Activated naive CD8-positive, alpha-beta T cell treated with anti-CD3 and anti-CD28 coated beads, Interleukin-2, amount 50 U/mL, for 16 hours (primary cell): ENCODE results near the gene AFAP1L2.

Source experiments
- DNase-seq: peaks from one replicate; pipeline ENCODE4 v3.0.0-alpha.2; 2020; ENCODE audit warnings: low read depth, low spot score

AFAP1L2 gene

DNA sequence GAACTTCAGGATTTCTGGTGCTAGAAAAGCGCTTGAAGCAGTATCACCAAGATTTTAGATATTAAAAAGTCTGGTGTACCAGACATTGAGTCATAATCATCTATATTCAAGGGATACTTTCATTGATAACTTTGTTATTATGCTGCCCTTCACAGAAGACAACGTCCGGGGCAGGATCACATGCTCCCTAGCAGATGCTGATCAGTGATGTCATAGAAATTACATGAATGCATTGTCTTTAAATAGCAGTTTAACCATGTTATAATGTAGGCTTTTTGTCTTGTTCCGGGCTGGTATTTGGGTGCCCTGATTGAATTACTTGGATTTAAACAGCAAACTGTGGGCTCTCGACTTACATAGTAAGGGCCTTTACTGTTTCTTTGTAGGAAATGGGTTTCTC lies 111.2 kb downstream of the AFAP1L2 start:
- no peak for DNase-seq

DNA sequence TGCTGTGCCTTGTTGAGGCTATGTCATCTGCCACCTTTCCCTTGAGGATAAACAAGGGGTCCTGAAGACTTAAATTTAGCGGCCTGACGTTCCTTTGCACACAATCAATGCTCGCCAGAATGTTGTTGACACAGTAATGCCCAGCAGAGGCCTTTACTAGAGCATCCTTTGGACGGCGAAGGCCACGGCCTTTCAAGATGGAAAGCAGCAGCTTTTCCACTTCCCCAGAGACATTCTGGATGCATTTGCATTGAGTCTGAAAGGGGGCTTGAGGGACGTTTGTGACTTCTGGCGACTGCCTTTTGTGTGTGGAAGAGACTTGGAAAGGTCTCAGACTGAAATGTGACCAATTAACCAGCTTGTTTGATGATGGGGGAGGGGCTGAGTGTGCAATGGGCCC lies 112.8 kb downstream of the AFAP1L2 start:
- DNase-seq = no peak

DNA sequence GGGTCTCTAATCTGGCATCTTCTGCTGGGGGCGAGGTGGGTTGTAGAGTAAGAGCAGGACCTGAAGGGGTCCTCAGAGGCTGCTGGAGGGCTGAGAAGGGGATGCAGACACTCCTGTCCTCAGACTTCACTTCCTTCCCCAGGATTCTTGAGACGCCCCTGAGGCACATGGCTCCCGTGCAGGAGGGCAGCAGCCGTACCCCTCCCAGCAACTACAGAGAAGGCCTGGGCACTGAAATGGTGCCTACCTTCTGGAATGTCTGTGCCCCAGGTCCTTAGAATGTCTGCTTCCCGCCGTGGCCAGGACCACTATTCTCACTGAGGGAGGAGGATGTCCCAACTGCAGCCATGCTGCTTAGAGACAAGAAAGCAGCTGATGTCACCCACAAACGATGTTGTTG lies 113.2 kb downstream of the AFAP1L2 start:
- DNase-seq = no peak

DNA sequence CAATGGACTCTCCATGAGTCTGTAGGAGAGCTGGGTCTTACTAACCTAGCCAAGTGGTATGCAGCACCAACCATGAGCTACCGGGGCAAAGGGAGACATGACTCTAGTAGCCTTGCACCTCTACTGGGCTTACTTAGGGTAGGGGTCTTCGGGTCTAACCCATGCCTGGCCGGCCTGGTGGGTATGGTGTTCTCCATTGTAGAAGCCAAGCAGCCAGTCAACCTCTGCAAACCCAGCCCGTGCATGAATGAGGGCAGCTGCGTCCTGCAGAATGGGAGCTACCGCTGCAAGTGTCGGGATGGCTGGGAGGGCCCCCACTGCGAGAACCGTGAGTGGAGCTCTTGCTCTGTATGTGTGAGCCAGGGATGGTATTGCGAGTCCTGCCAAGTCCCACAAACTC lies 114.3 kb downstream of the AFAP1L2 start:
- DNase-seq = no peak

DNA sequence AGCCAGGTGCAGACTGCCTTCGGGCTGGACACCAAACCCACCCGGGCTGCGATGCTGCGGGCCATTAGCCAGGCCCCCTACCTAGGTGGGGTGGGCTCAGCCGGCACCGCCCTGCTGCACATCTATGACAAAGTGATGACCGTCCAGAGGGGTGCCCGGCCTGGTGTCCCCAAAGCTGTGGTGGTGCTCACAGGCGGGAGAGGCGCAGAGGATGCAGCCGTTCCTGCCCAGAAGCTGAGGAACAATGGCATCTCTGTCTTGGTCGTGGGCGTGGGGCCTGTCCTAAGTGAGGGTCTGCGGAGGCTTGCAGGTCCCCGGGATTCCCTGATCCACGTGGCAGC lies 115.2 kb downstream of the AFAP1L2 start:
- DNase-seq = no peak

DNA sequence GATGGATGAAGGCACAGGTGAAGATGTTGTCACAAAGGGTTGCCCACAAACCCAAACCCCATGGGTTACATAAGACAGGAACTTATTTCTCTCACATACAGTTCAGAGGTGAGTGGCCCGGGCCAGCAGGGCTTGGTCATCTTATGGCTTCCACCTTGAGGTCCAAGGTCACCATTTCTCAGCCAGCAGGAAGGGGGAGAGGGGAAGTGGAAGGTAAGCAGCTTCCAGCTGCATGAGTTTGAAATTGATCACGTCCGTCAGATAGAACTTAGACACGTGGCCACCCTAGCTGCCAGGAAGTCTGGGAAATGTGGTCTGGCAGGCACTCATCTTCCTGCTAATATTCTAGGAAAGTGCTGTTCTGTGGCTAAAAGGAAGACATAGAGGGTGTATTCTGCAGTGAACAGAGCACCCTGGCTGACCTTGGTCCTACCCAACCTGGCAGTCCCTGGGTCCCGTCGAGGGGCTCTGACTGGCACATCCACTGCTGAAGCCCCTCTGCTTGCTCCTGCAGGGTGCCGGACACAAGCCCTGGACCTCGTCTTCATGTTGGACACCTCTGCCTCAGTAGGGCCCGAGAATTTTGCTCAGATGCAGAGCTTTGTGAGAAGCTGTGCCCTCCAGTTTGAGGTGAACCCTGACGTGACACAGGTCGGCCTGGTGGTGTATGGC lies 115.7 kb downstream of the AFAP1L2 start:
- no peak for DNase-seq

DNA sequence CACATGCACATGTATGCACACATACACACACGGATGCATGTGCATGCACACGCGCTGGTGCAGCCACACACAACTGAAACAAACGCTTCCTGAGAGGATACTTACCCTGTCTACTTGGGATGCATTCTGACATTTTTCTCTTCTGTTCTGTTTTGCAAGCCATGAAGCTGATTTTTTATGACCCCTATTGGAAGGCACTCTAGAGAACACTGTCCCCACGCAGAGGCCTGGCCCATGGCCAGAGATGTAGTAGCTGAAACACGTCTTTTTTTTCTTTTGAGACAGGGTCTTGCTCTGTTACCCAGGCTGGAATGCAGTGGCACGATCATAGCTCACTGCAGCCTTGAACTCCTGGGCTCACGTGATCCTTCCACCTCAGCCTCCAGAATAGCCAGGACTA lies 117.4 kb downstream of the AFAP1L2 start:
- no peak for DNase-seq

DNA sequence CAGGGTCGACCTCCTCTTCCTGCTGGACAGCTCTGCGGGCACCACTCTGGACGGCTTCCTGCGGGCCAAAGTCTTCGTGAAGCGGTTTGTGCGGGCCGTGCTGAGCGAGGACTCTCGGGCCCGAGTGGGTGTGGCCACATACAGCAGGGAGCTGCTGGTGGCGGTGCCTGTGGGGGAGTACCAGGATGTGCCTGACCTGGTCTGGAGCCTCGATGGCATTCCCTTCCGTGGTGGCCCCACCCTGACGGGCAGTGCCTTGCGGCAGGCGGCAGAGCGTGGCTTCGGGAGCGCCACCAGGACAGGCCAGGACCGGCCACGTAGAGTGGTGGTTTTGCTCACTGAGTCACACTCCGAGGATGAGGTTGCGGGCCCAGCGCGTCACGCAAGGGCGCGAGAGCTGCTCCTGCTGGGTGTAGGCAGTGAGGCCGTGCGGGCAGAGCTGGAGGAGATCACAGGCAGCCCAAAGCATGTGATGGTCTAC lies 118.3 kb downstream of the AFAP1L2 start:
- no peak for DNase-seq

DNA sequence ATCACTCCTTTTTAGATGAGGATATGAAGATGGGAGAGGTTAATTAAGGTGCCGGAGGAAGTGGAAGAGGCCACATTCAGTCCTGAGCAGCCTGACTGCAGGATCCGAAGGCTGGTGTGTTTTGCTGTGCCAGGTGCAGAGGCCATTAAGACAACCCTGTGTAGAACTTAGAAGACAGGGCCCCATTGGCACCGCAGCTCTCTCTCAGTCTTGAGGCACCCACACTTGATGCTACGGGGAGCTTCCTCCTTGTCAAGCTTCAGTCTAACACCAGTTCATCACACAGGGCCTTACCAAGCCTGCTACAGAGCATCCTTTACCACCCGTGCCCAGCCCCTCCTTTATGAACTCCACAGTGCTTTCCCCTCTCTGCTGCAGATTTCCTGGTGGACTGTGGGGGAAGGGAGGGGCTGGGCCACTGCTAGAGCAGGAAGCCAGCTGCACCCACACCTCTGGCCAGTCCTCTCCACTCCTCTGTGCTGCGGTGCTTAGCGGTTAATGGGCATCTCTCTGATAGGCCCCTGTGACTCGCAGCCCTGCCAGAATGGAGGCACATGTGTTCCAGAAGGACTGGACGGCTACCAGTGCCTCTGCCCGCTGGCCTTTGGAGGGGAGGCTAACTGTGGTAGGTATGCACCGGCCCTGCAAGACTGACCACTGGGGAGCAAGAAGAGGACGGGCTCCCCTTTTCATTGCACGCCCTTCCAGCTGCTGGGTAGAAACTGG lies 119.8 kb downstream of the AFAP1L2 start:
- no peak for DNase-seq

DNA sequence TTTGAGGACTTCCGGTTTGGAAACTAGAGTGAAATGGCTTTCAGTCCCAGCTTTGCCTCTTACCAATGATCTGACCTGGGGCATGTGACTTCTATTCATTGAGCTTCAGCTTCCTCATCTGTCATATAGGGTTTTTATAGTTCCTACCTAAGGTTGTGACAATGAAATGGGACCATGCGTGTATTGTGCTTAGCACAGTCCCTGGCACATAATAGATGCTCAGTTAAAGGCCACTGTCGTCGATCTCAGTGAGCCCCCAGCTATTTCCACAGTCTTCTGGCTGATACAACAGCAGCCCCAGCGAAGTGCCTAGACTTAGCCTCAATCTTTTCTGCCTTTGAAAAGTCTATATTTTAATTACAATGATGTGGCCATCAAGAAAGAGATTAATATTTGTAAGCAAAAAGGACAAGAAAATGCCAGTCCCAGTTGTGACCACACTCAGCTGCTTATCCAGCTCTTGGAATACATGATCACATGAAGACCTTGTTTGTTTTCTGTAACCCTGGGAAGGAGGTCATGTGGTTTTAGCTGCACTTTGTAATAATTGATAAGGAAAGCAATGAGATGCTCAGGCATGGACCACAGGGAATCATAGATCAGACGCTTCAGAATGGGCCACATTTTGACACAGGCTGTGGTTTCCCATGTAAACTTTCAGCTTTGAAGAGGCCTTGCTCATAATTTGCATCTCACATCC lies 120.6 kb downstream of the AFAP1L2 start:
- DNase-seq = no peak

DNA sequence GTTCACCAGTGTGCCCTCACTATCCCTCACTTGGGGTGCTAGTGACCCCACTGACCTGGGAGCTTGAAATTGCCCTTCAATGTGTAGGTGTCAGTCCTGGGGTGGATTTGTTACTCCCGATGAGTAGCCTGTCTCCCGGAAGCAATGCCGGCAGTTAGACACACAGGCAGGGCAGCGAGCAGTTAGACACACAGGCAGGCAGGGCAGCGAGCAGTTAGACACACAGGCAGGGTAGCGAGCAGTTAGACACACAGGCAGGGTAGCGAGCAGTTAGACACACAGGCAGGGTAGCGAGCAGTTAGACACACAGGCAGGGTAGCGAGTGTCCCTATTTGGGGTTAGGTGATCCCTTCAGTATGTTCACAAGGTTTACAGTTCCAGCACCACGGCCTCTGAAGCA lies 121.2 kb downstream of the AFAP1L2 start:
- no peak for DNase-seq

DNA sequence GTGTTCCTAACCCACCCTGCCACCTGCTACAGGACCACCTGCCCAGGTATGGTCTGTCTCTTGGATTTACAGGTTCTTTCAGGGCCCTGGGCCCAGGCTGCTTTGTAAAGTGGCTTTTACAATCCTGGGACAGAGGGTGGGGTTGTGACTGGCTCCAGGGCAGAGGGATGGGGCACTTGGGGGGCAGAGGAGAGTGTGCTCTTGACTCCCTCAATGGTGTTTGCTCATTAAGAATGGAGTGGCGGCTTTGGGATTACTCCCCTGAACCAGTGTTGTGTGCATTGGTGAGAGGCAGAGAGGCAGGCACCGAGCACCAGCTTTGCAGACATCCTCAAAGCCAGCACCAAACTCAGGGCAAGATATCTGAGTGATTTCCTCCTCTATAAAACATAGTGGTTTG lies 121.8 kb downstream of the AFAP1L2 start:
- no peak for DNase-seq

DNA sequence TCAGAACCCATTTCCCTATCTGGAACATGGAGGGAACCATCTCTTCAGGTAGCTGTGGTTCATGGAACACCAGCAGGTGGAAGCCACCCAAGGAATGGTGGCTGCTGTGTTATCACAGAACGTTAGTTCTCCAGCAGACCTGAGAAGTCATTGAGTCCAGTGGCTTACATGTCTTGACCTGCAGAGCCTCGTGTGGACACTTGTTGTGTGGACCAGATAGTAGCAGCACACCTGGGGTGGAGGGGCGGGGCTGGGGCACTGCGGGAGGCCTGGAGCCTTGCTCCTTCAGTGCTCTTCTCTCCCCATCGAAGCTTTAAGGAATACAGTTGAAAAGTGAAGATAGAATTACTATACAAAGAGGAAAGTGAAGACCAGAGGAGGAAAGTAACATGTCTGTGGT lies 122.8 kb downstream of the AFAP1L2 start:
- no peak for DNase-seq

DNA sequence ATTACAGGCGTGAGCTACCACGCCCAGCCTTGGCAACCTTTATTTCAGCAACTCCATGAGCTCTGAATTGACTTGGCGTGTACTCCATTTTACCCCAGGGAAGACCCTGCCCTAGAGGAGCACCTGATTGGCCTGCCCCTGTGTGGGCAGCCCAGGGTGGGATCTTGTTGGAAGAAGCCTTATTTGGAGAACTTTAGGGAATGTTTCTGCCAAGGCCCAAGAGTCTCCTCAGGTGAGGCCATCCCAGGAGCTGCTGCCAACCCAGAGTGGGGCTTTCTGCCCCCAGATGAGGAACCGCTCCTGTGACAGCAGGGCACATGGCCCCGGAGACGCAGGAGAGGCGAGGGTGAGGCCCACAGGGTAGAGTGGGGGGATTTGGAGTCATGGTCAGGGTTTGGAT lies 123.3 kb downstream of the AFAP1L2 start:
- DNase-seq = no peak

DNA sequence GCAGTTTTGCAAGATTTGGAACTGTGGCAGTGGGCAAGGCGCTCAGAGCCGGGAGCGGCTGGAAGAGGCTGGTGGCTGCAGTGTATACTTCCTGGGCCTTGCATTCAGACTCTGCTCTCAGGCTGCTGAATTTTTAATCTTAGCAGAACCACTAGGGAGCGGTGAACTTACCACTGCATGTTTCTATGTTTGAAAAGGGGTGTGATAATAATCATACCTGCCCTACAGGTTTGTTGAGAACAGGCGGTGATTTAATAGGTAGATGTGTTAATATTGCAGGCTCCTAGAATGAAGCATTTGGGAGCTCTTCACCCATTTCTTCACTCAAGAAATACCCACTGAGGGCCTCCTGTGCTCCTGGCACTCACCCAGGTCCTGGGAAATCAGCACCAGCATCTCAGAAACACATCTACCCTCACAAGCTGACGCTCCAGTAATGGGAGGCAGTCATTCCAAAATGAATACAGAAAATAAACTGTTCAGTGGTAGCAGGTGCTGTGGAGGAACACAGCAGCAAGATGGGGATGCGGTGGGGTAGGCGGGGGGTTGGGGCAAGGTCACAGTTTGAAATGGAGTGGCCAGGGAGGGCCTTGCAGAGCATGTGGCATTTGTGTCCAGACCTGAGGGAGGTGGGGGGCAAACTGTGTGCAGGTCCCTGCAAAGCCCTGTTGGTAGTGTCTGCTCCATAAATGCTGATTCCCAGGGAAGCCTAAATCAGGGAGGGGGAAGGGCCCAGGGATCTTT lies 124.2 kb downstream of the AFAP1L2 start:
- DNase-seq = no peak

DNA sequence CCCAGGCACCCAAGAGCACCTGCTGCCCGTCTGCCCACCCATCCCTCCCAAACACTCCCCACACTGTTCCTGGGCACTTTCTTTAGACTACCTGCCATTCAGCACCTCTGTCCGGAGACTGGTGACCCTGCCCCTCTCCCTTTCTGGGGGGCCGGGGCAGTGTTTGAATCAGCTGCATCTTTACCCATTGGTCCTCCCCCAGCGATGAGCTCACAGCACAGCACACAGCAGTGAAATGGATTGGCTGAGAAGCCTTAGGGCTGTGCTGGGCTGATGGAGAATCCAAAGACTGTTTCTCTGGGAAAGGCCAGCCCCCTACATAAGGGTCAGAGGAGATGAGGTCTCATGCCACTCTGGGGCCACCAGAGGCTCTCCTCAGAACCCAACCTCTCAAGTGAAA lies 125.0 kb downstream of the AFAP1L2 start:
- DNase-seq = no peak

DNA sequence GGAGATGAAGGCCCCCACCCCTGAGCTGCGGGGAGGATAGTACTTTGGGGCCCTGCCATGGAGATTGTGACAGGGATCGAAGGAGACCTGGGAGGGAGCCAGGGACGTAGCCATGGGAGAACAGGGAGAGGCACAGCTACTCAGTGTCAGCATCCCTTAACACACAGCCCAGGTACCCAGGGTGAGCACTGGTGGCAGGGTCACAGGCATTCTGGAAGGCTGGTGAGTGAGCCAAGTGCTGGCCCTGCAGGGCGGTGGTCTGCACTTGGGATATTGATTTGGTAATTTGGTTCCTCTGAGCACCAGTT lies 125.5 kb downstream of the AFAP1L2 start:
- DNase-seq = no peak

DNA sequence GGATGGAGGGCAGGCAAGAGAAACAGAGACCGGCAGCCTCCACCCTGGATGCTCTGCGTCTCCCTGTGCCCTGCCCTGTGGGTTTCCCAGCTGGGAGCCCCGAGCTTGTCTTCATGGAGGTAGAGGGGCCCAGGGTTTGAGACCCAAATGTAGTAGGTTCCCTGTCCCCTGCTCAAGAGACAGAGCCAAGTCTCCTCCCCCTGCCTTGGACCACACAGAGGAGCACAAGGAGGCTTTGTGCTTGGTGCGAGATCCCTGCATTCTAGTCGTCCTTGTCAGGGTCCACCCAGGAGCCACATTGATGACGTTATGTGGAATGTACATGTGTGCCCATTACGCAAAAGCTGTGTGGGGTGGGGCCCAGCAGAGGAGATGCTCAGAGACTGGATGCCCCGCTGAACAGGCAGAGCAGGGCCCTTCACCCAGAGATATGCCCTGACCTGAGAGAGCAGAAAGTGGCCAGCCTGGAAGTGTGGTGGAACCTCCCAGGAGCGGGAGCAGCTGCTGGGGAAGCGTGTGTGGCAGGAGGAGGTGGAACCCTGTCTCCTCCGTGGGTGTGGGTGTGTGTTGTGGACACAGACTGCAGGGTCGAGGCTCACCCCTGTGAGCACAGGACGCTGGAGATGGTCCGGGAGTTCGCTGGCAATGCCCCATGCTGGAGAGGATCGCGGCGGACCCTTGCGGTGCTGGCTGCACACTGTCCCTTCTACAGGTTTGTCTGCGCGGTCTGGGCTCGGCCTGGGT lies 126.0 kb downstream of the AFAP1L2 start:
- DNase-seq = no peak

DNA sequence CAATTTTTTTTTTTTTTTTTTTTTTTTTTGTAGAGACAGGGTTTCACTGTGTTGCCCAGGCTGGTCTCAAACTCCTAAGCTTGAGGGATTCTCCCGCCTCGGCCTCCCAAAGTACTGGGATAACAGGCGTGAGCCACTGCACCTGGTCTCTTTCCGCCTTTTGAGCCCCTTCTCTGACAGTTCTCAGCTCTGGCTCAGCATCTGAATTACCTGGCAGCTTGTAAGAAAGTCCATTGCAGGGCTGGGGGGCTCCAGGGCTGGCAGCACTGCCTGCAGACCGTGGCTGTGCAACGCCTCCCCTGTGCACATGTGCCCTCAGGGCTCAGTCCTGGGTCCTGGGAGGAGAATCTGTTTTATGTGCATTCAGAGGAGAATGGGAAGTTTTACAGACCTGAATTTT lies 127.6 kb downstream of the AFAP1L2 start:
- no peak for DNase-seq

DNA sequence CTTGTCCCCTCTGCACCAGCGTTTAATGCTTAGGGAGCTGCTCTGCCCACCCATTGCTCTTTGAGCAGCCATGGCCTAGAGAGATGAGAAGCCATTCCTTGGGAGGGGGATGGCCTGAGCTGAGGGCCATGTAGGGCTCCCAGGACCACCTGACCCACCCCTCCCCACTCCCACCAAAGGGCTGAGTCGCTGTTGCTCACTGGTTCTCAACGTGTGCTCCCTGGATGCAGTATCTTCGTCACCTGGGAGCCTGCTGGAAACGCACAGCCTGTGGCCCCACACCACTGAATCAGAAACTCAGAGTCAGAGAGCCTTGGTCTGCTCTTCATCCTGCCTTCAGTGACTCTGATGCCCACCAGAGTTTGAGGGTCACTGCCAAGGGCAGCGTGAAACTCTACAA lies 128.2 kb downstream of the AFAP1L2 start:
- no peak for DNase-seq

DNA sequence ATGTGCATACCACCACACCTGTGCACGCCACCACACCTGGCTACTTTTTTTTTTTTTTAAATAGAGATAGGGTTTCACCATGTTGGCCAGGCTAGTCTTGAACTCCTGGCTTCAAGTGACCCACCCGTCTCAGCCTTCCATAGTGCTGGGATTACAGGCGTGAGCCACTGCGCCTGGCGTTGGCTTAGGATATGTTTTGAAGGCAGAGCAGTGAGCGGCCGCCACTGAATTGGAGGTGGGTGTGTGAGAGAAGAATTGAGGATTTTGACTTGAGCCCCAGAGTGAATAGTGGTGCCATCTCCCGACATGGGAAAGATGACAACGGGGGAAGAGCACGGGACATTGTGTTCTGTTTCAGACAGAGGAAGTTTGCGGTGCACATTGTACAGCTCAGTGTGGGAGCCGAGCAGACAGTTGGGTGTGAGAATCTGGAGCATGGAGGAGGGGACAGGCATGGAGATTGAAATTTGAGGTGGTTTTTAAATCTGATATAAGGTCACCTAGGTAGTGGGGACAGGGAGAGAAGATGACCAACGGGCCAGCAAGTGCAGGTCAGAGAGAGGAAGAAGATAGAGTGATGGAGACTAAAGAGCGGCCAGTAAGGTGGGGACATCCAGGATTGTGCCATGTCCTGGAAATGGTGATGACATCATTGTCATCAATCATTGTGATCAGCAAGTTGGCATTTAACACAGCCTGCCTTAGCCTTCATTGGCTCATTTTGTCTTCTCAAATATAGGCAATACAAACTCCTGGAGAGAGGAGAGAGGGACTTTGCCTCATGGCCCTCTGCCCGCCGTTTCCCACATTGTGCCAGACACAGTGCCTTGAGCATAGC lies 129.5 kb downstream of the AFAP1L2 start:
- DNase-seq = no peak
